ENCODE data around the gene BEST4. TPM values are rescaled to one million over a fixed set of nuclear protein-coding genes. Genes with fewer than 3 reads are reported as not detected.
"Not testable (repeated sequence)": the region's sequence is repeated elsewhere in the genome, so short reads cannot be mapped to it uniquely, and the experiment has no call there.

Gene BEST4
- total RNA-seq, 2 donors from 2014 or later = 26.0 to 58.9 TPM

- H3K27me3 ChIP-seq = no peaks in the 10 kb centered on the region
- peaks cover 6% of the 10 kb centered on the region for H3K4me1 ChIP-seq
- no peak overlapping the region for H3K27ac ChIP-seq
- no peaks in the 10 kb centered on the region for H3K9me3 ChIP-seq
- intact Hi-C loops (cut with DNase I) = no loop called here
- no peak overlapping the region for H3K4me3 ChIP-seq
- DNase-seq = no peak
- TF ChIP-seq CTCF (IDR thresholded peaks at IDR 0.05) = no peak
- H3K36me3 ChIP-seq = peaks cover 19% of the 10 kb centered on the region
- H3K9ac ChIP-seq (ENCODE audit: low read depth in 2 of 2, low read length in 2 of 2) = no peak overlapping the region
These were observed 9.9 kb downstream of the BEST4 start for GRCh38 chr1:44777969-44778635.

GRCh38 chr1:44777547-44777946 is 10.4 kb downstream of the BEST4 start:
- intact Hi-C loops (cut with DNase I) = no loop called here
- peak overlapping the region in 1 of 2 donors; percentile 95 for H3K9ac ChIP-seq (ENCODE audit: low read depth in 2 of 2, low read length in 2 of 2)

GRCh38 chr1:44776730-44777068 is 11.3 kb downstream of the BEST4 start:
- Histone ChIP-seq H3K27me3 (no peaks in the 10 kb centered on the region), H3K4me3 (peak overlapping the region; percentile 70), H3K27ac (peak overlapping the region; percentile 81), H3K36me3 (peaks cover 19% of the 10 kb centered on the region), H3K4me1 (peaks cover 6% of the 10 kb centered on the region), H3K9me3 (no peaks in the 10 kb centered on the region), H3K9ac (ENCODE audit: low read depth in 2 of 2, low read length in 2 of 2) (peak overlapping the region; percentile 92 to 95)
- no peak for DNase-seq
- intact Hi-C loops (cut with DNase I) = no loop called here
- no peak for TF ChIP-seq CTCF (IDR thresholded peaks at IDR 0.05)

More at GRCh38 chr1:44777547-44777946, 10.4 kb downstream of the BEST4 start:
- TF ChIP-seq CTCF (IDR thresholded peaks at IDR 0.05) = no peak
- no peak for DNase-seq
- peaks cover 6% of the 10 kb centered on the region for H3K4me1 ChIP-seq
- no peak overlapping the region for H3K27ac ChIP-seq
- H3K36me3 ChIP-seq = peaks cover 19% of the 10 kb centered on the region
- no peak overlapping the region for H3K4me3 ChIP-seq
- no peaks in the 10 kb centered on the region for H3K9me3 ChIP-seq
- H3K27me3 ChIP-seq = no peaks in the 10 kb centered on the region

- peak; percentile 38 for DNase-seq
- peak overlapping the region; percentile 81 for H3K27ac ChIP-seq
- no peaks in the 10 kb centered on the region for H3K9me3 ChIP-seq
- H3K36me3 ChIP-seq = peaks cover 19% of the 10 kb centered on the region
- no peaks in the 10 kb centered on the region for H3K27me3 ChIP-seq
- H3K4me3 ChIP-seq = peak overlapping the region; percentile 70
- TF ChIP-seq CTCF (IDR thresholded peaks at IDR 0.05) = no peak
- H3K9ac ChIP-seq (ENCODE audit: low read depth in 2 of 2, low read length in 2 of 2) = peak overlapping the region; percentile 92 to 95
- intact Hi-C loops (cut with DNase I) = no loop called here
- H3K4me1 ChIP-seq = peaks cover 6% of the 10 kb centered on the region
These were observed 11.8 kb downstream of the BEST4 start for GRCh38 chr1:44775930-44776729.

- peak within 1 kb of the TSS; percentile 70 for H3K4me3 ChIP-seq
- intact Hi-C loops (cut with DNase I) = no loop called here
- H3K27ac ChIP-seq = peak within 1 kb of the TSS; percentile 81
- peak; percentile 95 for DNase-seq
- H3K9me3 ChIP-seq = no peaks in the 10 kb centered on the region
- H3K4me1 ChIP-seq = peaks cover 6% of the 10 kb centered on the region
- no peaks in the 10 kb centered on the region for H3K27me3 ChIP-seq
- peaks cover 19% of the 10 kb centered on the region for H3K36me3 ChIP-seq
- peak within 1 kb of the TSS; percentile 92 to 95 for H3K9ac ChIP-seq (ENCODE audit: low read depth in 2 of 2, low read length in 2 of 2)
- no peak for TF ChIP-seq CTCF (IDR thresholded peaks at IDR 0.05)
These were observed 12.7 kb downstream of the BEST4 start, which contains the start of gene RPS8 for GRCh38 chr1:44775078-44775929. RPS8 (plus strand) TSS chr1:44775540; CDS start chr1:44775597, 57 bp downstream.

GRCh38 chr1:44766421-44766820 is 21.5 kb downstream of the BEST4 start:
- H3K4me1 ChIP-seq; H3K27ac ChIP-seq; H3K9ac ChIP-seq (ENCODE audit: low read depth in 2 of 2, low read length in 2 of 2); H3K4me3 ChIP-seq; DNase-seq; H3K27me3 ChIP-seq; intact Hi-C loops (cut with DNase I); H3K36me3 ChIP-seq; H3K9me3 ChIP-seq: not testable (repeated sequence)
